HG03103 (cell line): ENCODE results near the gene DEDD.
A peak's percentile ranks its signal among the peaks of the same experiment; 100 is the strongest.

ENCODE experiments used
- ATAC-seq: cut with Tn5 transposase; IDR thresholded peaks from one replicate; pipeline ENCODE4 v1.9.1; 2021; ENCODE audit warnings: low read depth; ENCODE audit not compliant: unreplicated experiment

Gene DEDD, protein sequence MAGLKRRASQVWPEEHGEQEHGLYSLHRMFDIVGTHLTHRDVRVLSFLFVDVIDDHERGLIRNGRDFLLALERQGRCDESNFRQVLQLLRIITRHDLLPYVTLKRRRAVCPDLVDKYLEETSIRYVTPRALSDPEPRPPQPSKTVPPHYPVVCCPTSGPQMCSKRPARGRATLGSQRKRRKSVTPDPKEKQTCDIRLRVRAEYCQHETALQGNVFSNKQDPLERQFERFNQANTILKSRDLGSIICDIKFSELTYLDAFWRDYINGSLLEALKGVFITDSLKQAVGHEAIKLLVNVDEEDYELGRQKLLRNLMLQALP

DNA sequence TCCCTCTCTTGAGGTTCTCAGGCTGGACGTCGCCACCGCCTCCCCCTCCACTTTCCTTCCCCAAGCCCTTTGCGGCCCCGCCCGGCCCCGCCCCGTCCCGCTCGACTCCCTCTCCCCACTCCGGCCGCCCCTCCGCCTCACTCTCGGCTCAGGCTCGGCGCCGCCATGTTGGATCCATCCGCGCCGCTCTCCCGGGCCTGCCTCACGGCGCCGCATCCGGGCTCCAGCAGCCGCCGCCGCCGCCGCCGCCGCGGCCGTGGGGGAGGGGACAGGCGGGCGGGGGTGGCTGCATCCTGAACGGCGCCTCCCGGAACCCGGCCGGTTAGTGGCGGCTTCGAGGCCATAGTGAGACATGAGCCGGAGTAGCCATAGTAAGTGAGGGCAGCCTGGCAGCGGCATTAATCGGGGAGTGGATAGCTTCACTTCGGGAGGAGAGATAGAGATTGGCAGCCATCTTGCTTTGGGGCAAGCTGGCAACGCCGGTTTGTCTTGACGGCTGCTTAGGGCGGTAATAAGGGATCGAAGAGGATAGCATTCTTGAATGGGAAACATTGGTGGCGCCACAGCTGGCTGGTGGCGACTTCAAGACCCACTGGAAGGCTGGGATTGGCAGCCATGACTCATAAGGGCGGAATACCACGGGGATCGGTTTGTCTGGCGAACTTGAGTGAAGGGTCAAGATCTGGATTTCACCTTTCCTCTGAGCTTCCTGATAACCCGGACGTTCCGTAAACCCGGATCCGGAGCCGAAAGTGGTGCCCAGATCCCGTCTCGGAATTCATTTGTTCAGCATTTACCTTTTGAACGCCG, at the start of gene DEDD:
DEDD (minus strand) TSS at position 258 of the 810 bp plus-strand sequence. CDS start 8,205 bp downstream, outside the sequence.
- ATAC-seq: peak; percentile 89

DNA sequence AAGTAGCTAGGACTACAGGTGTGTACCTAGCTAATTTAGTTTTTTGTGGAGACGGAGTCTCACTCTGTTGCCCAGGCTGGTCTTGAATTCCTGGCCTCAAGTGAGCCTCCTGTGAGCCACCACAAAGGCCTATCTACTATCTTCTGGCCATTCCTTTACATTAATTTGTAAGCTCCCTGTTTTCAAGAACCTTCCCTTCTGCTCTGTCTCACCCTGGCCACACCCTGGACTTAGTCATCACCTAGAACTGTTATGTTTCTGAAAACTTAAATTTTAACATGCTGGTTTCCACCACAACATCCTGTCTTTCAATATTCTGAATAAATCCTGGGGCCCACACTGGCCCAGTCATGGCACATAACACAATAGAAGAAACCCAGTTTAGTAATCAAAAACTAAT, 49.7 kb upstream of the DEDD start:
- ATAC-seq: peak; percentile 34

DNA sequence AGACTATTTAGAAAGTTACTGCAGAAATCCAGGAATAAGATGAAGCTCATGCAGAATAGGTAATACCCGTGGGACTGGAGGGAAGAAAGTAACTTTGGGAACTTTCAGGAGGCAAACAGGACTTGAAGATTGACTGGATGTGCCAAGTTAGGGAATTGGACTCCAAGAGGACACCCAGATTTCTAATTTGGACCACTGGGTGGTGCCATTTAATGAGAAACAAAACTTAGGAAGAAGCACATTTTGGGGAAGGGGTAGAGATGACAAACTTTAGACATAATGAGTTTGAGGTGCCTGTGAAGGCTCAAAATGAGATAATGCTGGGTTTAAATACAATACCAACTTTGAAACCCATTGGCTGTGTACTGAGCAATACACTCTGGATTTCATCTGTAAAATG, 48.2 kb upstream of the DEDD start:
- no peak for ATAC-seq

DNA sequence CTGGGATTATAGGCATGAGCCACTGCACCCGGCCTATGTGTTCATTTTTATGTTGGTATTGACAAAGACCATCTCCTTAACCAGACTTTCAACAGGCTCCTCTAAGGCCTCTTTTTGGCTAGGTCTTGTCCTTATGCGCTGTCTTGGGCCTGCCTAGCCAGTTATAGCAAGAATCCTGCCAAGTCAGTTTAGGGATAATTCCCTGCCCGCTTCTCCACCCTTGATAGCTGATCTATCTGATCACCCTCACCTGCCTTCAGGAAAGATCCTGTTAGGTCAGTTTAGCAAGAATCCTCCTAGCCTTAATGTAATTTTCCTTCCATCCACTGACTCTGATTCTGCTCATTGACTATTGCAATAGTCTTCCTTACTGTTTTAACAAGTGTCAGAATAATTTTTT, 47.2 kb upstream of the DEDD start:
- ATAC-seq: no peak

DNA sequence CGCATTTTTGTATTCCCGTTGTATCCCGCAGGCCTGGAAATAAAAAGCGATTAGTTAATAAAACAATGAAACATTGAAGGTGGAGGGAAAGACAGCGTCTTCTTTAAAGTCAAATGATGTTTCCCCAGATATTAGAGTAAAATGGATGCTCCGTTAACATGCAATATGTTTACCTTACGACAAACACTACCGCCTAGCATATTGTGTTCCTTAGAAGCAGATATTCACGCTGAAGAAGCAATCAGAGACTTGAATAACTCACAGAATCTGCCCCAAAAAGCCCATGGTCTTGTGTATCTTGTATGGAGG, 45.4 kb upstream of the DEDD start:
- ATAC-seq: no peak

DNA sequence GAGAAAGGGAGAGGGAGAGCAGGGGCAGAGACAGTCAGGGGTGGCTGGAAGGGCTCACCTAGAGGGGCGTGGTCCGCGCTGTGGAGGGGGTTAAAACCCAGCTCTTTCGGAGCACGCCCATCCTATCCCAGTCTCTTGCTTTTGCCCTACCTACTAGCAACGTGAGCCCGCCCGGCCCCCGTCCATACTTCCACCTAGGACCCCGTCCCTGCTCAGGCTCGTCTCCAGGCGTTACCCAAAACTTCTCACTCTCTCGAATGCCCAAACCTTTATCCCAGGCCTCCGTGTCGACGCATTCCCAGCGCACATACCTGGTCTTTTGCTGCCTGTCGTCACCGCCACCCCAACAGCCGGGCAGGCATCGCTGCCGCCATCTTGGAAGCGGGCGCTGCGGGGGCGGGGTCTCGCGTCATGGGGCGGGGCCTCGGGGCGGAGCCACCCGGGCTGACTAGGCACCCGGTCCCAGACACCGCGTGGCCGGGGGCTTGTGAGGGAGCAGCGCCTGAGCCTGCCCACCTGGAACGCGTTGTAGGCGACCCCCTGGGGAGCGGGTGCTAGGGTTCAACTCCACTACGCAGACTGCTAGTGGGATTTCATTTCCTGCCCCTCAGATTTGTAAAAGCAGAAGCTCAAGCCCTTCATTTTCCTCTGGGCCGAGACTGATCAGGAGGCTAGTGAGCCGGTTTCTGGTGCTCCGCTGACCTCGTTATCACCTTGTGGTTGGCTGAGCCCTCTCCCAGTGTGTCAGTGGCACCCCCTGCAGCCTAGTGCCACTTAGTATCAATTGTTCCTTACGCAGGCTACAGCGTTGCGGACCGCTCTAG, 44.9 kb upstream of the DEDD start, which contains the start of gene B4GALT3:
B4GALT3 (minus strand) TSS at position 396 of the 824 bp plus-strand sequence. CDS start 1,447 bp downstream, outside the sequence.
- ATAC-seq: peak; percentile 66

DNA sequence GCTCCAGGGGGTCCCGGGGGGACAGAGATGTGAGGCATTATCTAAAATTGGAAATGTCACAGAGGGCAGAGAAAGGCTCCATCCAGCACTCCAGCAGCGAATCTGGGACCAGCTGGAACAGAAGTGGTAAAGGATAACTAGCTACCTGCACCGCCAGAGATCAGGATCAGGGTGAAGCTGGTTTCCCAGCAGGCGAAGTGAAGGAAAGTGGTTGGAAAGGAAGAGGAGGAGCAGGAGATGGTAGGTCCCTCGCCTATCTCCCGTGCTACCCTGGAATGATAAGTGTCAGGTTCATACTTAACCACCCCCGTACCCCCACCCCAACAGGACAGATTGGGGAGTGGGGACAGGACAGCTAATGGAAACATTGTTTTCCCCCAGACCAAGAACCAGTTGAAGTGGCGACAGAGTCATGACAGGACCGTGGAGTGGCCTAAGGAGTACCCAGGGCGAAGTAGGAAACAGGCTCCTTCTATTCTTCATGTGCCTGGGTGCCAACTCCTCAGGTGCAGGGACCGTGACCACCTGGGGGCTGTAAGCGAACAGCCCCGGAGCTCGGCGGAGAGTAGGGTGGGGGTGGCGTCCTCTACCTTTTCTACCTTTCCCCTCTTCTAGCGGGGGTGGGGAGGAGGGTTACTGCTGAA, 44.1 kb upstream of the DEDD start:
- ATAC-seq: no peak

DNA sequence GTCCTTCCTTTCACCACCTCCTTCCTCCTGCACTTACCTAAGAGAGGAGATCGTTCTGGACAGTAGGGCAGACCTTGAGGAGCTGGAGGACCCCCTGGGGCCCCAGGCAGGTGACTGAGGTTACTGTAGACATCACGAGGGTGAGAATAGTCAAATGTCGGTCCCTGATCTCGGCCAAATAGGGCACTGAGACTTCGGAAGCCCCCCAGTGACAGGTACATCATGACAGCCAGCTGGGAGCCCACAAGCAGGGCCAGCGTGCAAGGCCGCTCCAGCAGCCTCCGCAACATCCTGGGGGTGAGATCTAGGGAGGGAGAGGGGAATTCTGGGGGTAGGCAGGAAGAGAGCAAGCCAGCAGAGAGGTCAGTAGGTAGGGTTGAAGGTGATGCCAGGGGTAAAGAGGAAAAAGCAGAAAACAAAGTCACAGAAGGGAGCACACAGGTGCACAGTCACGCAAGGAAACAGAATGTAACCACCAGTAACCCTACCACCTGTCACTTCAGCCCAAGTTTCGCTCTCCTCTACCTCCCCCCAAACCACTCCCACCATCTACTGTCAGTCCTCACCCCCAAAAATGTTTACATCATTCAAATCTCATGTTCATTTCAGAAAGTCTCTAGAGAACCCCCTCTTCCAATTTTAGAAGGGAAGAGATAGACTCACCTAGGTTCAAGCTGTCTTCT, 43.4 kb upstream of the DEDD start:
- ATAC-seq: no peak

DNA sequence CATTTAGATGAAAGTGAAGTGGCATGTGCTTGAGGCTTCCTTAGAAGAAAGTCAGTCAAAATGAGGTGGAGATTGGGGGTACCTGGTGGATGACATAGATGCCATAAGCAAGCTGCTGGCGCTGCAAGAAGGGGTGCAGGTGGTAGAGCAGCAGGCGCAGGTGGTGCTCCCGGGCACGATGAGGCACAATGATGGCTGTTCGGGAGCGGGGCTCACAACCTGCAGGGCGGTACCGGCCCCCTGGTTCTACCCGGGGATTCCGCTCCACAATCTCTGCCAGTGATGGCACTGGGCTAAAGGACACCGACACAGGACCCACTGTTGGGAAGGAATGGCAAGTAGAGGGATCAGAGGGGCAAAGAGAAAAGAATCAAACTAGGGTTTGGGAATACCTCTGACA, 42.4 kb upstream of the DEDD start:
- ATAC-seq: no peak

DNA sequence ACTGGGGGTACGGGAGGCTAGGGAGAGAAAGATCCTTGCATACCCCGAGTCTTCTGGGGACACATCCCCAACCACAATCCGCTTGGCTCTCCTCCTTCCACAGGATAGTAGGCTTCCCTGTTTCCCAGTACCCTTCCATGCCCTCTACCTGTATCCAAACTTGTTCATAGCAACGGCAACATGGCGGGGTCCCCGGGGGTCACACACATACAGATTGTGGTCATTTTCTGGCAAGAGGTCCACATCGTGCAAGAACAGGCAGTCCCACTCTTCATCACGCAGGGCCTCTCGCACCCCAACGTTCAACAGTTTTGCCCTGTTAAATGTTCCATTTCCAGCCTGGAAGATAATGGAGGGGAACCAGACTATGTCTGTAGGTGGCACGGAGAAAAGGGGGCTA, 41.2 kb upstream of the DEDD start:
- ATAC-seq: no peak

DNA sequence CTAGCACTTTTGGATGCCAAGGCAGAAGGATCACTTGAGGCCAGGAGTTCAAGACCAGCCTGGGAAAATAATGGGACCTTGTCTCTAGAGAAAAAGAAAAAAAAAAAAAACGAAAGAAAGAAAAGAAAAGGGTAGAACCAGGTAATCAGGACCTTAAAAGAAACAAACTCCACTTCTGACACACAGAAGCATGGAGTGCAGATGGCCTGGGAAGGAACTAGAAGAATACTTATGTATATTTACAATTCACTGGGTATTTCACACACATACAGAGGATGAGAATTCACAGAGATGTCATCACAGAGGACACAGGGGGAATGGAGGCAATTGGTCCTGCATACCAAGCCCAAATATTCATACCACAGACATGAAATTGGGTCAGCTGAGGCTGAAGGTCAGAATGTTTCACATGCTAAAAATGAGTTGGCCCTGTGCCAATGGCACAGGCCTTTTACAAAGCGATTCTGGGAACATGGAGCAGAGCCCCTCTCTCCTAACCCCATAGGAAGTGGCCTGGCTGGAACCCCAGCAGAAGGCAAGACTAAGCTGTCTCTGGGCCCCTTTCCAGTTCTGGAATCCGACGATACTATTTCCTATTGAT, 40.4 kb upstream of the DEDD start:
- no peak for ATAC-seq

DNA sequence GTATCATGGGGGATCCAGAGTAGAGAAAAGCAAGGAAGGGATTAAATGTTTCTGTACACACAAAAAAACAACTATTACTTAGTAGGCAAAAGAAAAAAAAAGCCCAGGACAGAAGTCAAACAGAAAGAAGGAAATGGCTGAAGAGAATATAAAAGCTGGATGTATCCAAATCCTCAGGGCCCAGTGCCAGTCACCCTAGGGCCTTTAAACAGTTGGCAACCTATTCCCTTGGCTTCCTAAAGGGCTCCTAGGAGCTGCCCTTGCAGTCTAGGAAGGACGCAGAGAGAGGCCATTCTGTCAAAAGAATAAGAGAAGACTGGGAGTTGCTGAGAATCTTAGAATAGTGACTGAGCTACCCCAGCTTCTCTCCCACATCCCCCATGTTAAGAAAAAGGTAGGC, 39.9 kb upstream of the DEDD start:
- ATAC-seq: no peak

DNA sequence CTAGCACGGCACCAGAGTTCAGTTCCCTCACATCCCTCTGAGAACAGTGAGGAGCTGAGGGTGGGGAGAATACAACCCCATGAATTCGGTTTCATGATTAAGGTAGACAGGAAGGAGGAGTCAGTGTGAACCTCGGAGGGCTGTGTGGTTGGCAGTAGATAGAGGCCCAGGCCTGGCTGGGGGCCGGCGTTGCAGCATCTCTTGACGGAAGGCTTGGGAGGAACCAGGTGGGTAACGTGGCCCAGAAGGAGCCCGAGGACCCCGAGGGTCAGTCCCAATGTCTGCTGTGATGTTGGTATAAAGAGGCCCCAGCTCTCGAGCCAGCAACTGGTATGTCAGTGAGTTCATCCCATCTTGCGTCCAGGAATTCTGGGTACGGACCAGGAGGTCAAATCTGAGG, 39.2 kb upstream of the DEDD start:
- no peak for ATAC-seq

DNA sequence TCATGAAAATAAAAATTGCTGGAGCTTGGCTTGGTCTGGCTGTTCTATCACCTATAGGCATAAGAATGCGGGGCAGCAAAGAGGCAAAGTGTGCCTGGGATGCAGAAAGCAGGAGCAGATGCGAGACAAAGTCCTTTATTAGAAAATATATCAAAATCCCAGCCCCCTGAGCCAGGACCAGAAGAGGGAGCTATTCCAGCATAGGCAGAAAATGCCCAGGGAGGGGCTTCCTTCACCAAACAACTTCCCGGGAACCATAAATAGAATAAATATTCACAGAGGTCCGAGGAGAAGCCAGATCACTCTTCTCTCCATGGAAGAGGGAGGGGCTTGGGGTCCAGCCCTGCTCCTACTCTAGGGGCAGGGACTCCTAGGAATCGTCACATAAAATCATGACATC, 38.7 kb upstream of the DEDD start:
- ATAC-seq: no peak

DNA sequence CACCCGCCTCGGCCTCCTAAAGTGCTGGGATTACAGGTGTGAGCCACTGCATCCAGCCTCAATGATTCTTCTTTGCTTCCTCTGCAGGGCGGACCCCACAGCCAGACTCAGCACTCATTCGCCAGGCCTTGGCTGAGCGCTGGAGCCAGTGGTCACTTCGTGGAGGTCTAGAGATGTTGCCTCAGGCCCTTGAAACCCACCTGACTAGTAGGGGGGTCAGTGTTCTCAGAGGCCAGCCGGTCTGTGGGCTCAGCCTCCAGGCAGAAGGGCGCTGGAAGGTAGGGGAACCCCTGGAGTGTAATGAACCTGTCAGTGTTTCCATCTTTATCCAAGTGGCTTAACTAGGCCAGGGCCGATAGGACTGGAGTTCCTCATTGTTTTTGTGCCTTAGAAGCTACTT, 36.4 kb upstream of the DEDD start:
- no peak for ATAC-seq

DNA sequence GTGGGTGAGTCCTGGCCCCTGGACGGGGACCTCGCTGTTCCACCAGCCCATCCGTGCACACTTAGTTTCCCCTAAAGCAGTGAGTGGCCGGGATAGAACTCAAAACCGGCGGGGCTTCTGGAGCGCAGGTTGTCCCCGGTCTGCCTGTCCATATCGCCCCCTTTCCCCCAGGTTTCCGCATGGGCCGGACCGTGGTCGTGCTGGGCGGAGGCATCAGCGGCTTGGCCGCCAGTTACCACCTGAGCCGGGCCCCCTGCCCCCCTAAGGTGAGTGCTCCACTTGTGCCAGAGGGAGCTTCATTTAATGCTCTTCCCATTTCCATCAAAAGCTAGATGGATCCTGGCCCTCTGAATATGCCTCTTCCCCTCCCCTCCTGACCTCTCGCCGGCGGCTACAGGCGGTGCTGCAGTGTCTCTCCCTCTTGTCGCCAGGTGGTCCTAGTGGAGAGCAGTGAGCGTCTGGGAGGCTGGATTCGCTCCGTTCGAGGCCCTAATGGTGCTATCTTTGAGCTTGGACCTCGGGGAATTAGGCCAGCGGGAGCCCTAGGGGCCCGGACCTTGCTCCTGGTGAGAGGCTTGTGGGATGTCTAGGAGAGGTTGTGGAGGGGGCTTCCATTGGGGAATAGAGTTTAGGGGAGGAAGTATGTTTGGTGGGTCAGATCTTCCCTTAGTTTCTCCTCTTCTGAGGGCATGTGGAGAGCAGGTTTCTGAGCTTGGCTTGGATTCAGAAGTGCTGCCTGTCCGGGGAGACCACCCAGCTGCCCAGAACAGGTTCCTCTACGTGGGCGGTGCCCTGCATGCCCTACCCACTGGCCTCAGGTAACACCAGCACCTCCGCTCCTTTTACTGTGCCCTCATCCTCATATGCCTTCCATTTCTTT, 34.4 kb upstream of the DEDD start:
- no peak for ATAC-seq

DNA sequence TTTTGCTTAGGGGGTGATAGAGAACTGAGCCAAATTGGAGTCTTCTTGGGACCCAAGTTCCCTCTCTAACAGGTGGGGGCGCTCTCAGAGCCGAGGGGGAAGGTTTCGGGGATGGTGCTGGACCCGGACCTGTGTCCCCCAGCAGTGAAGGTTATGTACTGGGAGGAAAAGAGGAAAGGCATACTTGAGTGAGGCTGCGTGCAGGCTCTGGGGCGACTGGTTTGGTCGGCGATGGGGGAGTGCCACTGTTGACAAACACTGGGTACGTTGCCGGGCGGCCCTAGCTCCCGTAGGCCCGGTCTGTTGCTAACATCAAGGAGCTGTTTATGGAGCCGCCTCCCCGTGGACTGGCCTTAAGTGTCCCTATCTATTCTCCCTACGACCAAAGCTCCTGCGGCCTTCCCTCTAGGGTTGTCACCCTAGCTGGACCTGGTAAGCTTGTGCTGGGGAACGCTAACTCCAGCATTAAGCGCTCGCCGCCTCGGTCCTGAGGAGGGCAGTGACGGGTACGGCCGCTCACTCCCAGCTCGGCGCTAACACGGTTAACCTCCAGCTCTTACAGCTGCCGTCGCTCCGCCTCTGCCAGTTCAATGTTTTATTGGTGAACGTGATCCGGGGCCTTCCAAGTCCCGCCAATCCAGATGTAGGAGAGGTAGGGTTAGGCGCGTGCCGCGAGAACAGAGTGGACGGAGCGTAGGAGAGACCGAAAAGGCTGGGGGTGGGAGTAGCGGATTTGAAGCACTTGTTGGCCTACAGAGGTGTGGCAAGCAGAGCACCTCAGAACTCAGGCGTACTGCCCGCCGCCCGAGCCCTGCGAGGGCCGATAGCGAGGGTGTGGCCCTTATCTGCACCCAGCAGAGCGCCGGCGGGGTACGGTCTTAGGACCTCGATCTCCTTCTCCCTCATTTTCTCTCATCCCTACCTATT, 33.5 kb upstream of the DEDD start, which contains the start of gene PPOX:
PPOX (plus strand) TSS at position 685 of the 927 bp plus-strand sequence. CDS start 422 bp downstream, outside the sequence.
- peak; percentile 93 for ATAC-seq
